Measurements from ENCODE around the gene CNFN.

The CNFN gene

GRCh38 chr19:42374826-42375376 is 15.2 kb downstream of the CNFN start:
- no peak overlapping the region for H3K9ac ChIP-seq (ENCODE audit: low read length)
- H3K36me3 ChIP-seq (ENCODE audit: control insufficient read depth, insufficient read depth, low read length): peaks cover 28% of the 10 kb centered on the region
- H3K4me1 ChIP-seq (ENCODE audit: control insufficient read depth, insufficient read depth, low read length): peaks cover 12% of the 10 kb centered on the region
- H3K27me3 ChIP-seq (ENCODE audit: control insufficient read depth, insufficient read depth, low read length): no peaks in the 10 kb centered on the region
- H3K27ac ChIP-seq (ENCODE audit: low read depth, low read length): no peak overlapping the region
- no peaks in the 10 kb centered on the region for H3K9me3 ChIP-seq (ENCODE audit: control insufficient read depth, insufficient read depth, low read depth, low read length)
- no peak overlapping the region for H3K4me3 ChIP-seq (ENCODE audit: low read depth, low read length)

GRCh38 chr19:42370626-42371175 is 19.4 kb downstream of the CNFN start:
- Histone ChIP-seq H3K36me3 (ENCODE audit: control insufficient read depth, insufficient read depth, low read length) (peaks cover 22% of the 10 kb centered on the region), H3K27ac (ENCODE audit: low read depth, low read length) (no peak overlapping the region), H3K4me3 (ENCODE audit: low read depth, low read length) (no peak overlapping the region), H3K27me3 (ENCODE audit: control insufficient read depth, insufficient read depth, low read length) (no peaks in the 10 kb centered on the region), H3K4me1 (ENCODE audit: control insufficient read depth, insufficient read depth, low read length) (peaks cover 19% of the 10 kb centered on the region), H3K9me3 (ENCODE audit: control insufficient read depth, insufficient read depth, low read depth, low read length) (no peaks in the 10 kb centered on the region), H3K9ac (ENCODE audit: low read length) (peak overlapping the region; percentile 12)

DNA sequence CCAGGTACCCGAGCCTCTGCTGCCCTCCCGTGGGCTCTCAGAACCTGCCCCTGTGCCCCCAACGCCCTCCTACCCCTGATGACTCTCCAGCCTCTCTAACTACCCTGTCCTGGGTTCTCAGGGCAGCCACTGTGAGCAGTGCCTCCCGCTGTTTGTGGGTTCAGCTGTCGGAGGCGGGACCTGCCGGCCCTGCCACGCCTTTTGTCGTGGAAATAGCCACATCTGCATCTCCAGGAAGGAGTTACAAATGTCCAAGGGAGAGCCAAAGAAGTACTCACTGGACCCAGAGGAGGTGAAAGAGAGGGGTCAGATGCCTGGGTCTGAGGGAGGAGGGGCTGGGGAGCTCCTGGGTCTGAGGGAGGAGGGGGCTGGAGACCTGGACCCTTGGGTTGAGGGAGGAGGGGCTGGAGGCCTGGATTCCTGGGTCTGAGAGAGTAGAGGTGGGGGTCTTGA is 20.0 kb downstream of the CNFN start:
- H3K4me1 ChIP-seq (ENCODE audit: control insufficient read depth, insufficient read depth, low read length): peaks cover 19% of the 10 kb centered on the region
- no peak overlapping the region for H3K9ac ChIP-seq (ENCODE audit: low read length)
- H3K9me3 ChIP-seq (ENCODE audit: control insufficient read depth, insufficient read depth, low read depth, low read length): no peaks in the 10 kb centered on the region
- H3K36me3 ChIP-seq (ENCODE audit: control insufficient read depth, insufficient read depth, low read length): peaks cover 17% of the 10 kb centered on the region
- no peak overlapping the region for H3K27ac ChIP-seq (ENCODE audit: low read depth, low read length)
- H3K4me3 ChIP-seq (ENCODE audit: low read depth, low read length): no peak overlapping the region
- H3K27me3 ChIP-seq (ENCODE audit: control insufficient read depth, insufficient read depth, low read length): no peaks in the 10 kb centered on the region

- Histone ChIP-seq H3K27me3 (ENCODE audit: control insufficient read depth, insufficient read depth, low read length) (no peaks in the 10 kb centered on the region), H3K4me3 (ENCODE audit: low read depth, low read length) (no peak overlapping the region), H3K27ac (ENCODE audit: low read depth, low read length) (no peak overlapping the region), H3K9me3 (ENCODE audit: control insufficient read depth, insufficient read depth, low read depth, low read length) (no peaks in the 10 kb centered on the region), H3K9ac (ENCODE audit: low read length) (no peak overlapping the region), H3K4me1 (ENCODE audit: control insufficient read depth, insufficient read depth, low read length) (peaks cover 19% of the 10 kb centered on the region), H3K36me3 (ENCODE audit: control insufficient read depth, insufficient read depth, low read length) (peaks cover 12% of the 10 kb centered on the region)
Observed at GRCh38 chr19:42369433-42370067, 20.5 kb downstream of the CNFN start.

GRCh38 chr19:42368765-42369164 is 21.3 kb downstream of the CNFN start:
- Histone ChIP-seq H3K27me3 (ENCODE audit: control insufficient read depth, insufficient read depth, low read length) (no peaks in the 10 kb centered on the region), H3K36me3 (ENCODE audit: control insufficient read depth, insufficient read depth, low read length) (peaks cover 17% of the 10 kb centered on the region), H3K4me1 (ENCODE audit: control insufficient read depth, insufficient read depth, low read length) (peaks cover 19% of the 10 kb centered on the region), H3K4me3 (ENCODE audit: low read depth, low read length) (no peak overlapping the region), H3K9ac (ENCODE audit: low read length) (no peak overlapping the region), H3K27ac (ENCODE audit: low read depth, low read length) (no peak overlapping the region), H3K9me3 (ENCODE audit: control insufficient read depth, insufficient read depth, low read depth, low read length) (peaks cover 5% of the 10 kb centered on the region)

DNA sequence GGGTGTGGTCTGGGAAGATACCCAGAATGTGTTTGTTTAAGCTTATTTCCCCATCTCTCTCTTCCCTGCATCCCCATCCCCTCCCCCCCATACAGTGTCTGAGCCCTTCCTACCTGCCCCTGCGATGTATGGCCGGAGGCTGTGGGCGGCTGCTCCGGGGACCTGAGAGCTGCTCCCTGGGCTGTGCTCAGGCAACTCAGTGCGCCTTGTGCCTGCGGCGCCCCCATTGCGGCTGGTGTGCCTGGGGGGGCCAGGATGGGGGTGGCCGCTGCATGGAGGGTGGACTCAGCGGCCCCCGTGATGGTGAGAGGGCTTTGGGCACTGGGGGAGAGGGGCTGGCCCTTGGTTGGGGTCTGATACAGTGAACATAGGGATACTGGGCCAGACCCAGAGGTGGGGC is 21.7 kb downstream of the CNFN start:
- Histone ChIP-seq H3K27me3 (ENCODE audit: control insufficient read depth, insufficient read depth, low read length) (no peaks in the 10 kb centered on the region), H3K4me3 (ENCODE audit: low read depth, low read length) (no peak overlapping the region), H3K27ac (ENCODE audit: low read depth, low read length) (no peak overlapping the region), H3K9me3 (ENCODE audit: control insufficient read depth, insufficient read depth, low read depth, low read length) (peaks cover 7% of the 10 kb centered on the region), H3K36me3 (ENCODE audit: control insufficient read depth, insufficient read depth, low read length) (peaks cover 21% of the 10 kb centered on the region), H3K4me1 (ENCODE audit: control insufficient read depth, insufficient read depth, low read length) (peaks cover 19% of the 10 kb centered on the region), H3K9ac (ENCODE audit: low read length) (no peak overlapping the region)

DNA sequence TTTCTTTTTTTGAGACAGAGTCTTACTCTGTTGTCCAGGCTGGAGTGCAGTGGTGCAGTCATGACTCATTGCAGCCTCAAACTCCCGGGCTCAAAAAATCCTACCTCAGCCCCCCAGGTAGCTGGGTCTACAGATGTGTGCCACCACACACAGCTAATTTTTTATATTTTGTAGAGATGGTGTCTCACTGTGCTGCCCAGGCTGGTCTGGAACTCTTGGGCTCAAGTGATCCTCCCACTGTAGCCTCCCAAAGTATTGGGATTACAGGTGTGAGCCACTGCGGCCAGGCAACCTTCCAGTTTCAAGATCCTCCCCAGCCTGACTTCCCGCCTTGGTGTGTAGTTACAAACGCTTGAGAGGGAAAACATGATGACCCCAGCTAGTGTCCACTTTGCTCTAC is 22.2 kb downstream of the CNFN start:
- Histone ChIP-seq H3K36me3 (ENCODE audit: control insufficient read depth, insufficient read depth, low read length) (peaks cover 26% of the 10 kb centered on the region), H3K4me1 (ENCODE audit: control insufficient read depth, insufficient read depth, low read length) (peaks cover 19% of the 10 kb centered on the region), H3K9ac (ENCODE audit: low read length) (no peak overlapping the region), H3K27ac (ENCODE audit: low read depth, low read length) (no peak overlapping the region), H3K9me3 (ENCODE audit: control insufficient read depth, insufficient read depth, low read depth, low read length) (peaks cover 7% of the 10 kb centered on the region), H3K4me3 (ENCODE audit: low read depth, low read length) (no peak overlapping the region), H3K27me3 (ENCODE audit: control insufficient read depth, insufficient read depth, low read length) (no peaks in the 10 kb centered on the region)

DNA sequence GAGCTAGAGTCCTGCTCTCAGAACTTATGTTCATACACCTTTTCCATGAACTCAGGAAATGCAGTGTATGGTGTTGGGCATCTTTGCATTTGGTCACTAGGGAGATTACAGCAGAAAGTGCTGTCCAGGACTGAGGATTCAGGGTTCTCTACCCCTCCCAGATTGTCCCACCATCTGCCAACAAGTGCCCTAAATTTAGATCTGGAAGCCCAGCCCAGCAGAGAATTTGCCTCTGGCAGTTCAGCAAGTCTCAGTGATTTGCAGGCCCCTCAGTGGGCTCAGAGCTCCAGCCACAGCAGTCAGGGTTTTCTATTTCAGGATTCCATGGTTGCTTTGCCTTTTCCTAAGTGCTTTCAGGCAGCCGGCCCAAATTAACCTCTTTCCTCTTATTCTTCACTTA is 23.4 kb downstream of the CNFN start:
- Histone ChIP-seq H3K4me3 (ENCODE audit: low read depth, low read length) (no peak overlapping the region), H3K9ac (ENCODE audit: low read length) (no peak overlapping the region), H3K4me1 (ENCODE audit: control insufficient read depth, insufficient read depth, low read length) (peaks cover 19% of the 10 kb centered on the region), H3K27me3 (ENCODE audit: control insufficient read depth, insufficient read depth, low read length) (no peaks in the 10 kb centered on the region), H3K27ac (ENCODE audit: low read depth, low read length) (no peak overlapping the region), H3K36me3 (ENCODE audit: control insufficient read depth, insufficient read depth, low read length) (peaks cover 28% of the 10 kb centered on the region), H3K9me3 (ENCODE audit: control insufficient read depth, insufficient read depth, low read depth, low read length) (peaks cover 7% of the 10 kb centered on the region)

GRCh38 chr19:42363614-42364346 is 26.3 kb downstream of the CNFN start:
- no peaks in the 10 kb centered on the region; the same call in 1 of the 2 replicates for H3K4me1 ChIP-seq (ENCODE audit: control insufficient read depth, insufficient read depth, low read length)

GRCh38 chr19:42362891-42363440 is 27.1 kb downstream of the CNFN start:
- H3K4me3 ChIP-seq (ENCODE audit: low read depth, low read length): no peak overlapping the region
- H3K9ac ChIP-seq (ENCODE audit: low read length): no peak overlapping the region
- peaks cover 7% of the 10 kb centered on the region for H3K9me3 ChIP-seq (ENCODE audit: control insufficient read depth, insufficient read depth, low read depth, low read length)
- no peaks in the 10 kb centered on the region for H3K27me3 ChIP-seq (ENCODE audit: control insufficient read depth, insufficient read depth, low read length)
- no peak overlapping the region for H3K27ac ChIP-seq (ENCODE audit: low read depth, low read length)
- peaks cover 37% of the 10 kb centered on the region for H3K36me3 ChIP-seq (ENCODE audit: control insufficient read depth, insufficient read depth, low read length)
- H3K4me1 ChIP-seq (ENCODE audit: control insufficient read depth, insufficient read depth, low read length): no peaks in the 10 kb centered on the region

More at GRCh38 chr19:42363614-42364346, 26.3 kb downstream of the CNFN start:
- Histone ChIP-seq H3K27ac (ENCODE audit: low read depth, low read length) (no peak overlapping the region), H3K4me3 (ENCODE audit: low read depth, low read length) (no peak overlapping the region), H3K9ac (ENCODE audit: low read length) (no peak overlapping the region), H3K9me3 (ENCODE audit: control insufficient read depth, insufficient read depth, low read depth, low read length) (peaks cover 7% of the 10 kb centered on the region), H3K27me3 (ENCODE audit: control insufficient read depth, insufficient read depth, low read length) (no peaks in the 10 kb centered on the region), H3K36me3 (ENCODE audit: control insufficient read depth, insufficient read depth, low read length) (peaks cover 30% of the 10 kb centered on the region)

DNA sequence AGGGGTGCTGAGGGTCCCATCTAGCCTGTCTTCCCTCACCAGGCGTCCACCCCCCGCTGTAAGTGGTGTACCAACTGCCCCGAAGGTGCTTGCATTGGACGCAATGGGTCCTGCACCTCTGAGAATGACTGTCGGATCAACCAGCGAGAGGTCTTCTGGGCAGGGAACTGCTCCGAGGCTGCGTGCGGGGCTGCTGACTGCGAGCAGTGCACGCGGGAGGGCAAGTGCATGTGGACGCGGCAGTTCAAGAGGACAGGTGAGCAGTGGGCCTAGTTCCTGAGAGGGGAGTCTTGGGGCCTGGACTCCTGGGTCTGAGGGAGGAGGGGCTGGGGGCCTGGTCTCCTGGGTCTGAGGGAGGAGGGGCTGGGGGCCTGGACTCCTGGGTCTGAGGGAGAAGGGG is 27.8 kb downstream of the CNFN start:
- H3K9ac ChIP-seq (ENCODE audit: low read length): no peak overlapping the region
- peaks cover 7% of the 10 kb centered on the region for H3K9me3 ChIP-seq (ENCODE audit: control insufficient read depth, insufficient read depth, low read depth, low read length)
- H3K36me3 ChIP-seq (ENCODE audit: control insufficient read depth, insufficient read depth, low read length): peaks cover 43% of the 10 kb centered on the region
- no peaks in the 10 kb centered on the region for H3K4me1 ChIP-seq (ENCODE audit: control insufficient read depth, insufficient read depth, low read length)
- H3K4me3 ChIP-seq (ENCODE audit: low read depth, low read length): no peak overlapping the region
- no peak overlapping the region for H3K27ac ChIP-seq (ENCODE audit: low read depth, low read length)
- H3K27me3 ChIP-seq (ENCODE audit: control insufficient read depth, insufficient read depth, low read length): no peaks in the 10 kb centered on the region

Measured in HUES6 (cell line).